Lower leg skin (tissue), 4 donors: Measurements from ENCODE around the gene ZBTB32. TPM values are rescaled to one million over a fixed set of nuclear protein-coding genes. Genes with fewer than 3 reads are reported as not detected.

ENCODE experiments used
- DNase-seq, 2 donors: peaks; one replicate each; pipeline ENCODE4 v3.0.0-alpha.2; 2019; ENCODE audit warnings: low spot score in 2 of 2
- H3K4me3 ChIP-seq: fragments of 200-600 bp; sonication (generic); 2 replicates; pipeline ENCODE4 v1.5.1; 2017; ENCODE audit warnings: mild to moderate bottlenecking, low read depth; ENCODE audit not compliant: poor library complexity, severe bottlenecking
- POLR2A ChIP-seq, 2 donors: fragments of 450-650 bp; IDR thresholded peaks; one replicate each; pipeline ENCODE4 v1.6.1; 2016 to 2017; ENCODE audit warnings: antibody characterized with exemption in 2 of 2, mild to moderate bottlenecking in 1 of 2, moderate library complexity in 1 of 2
- WGBS, 2 donors: methylation state at CpG; one replicate each; pipeline ENCODE4 v1.1.5; 2018; 5-methylcytosine and 5-hydroxymethylcytosine counted together
- intact Hi-C: fragments of 100-400 bp; cut with DNase I; formaldehyde crosslinking; loops from one replicate; pipeline ENCODE4 v1.15.0; 2023; ENCODE audit warnings: low total_unique reads
- total RNA-seq, 4 donors: library from RNA; depleted of rRNA; stranded (reverse); fragments of >200 nt; gene quantifications; one replicate each; pipeline ENCODE4 v1.1.0, GENCODE V29; 2016
- TF ChIP-seq, protein P1 (sequence below), 3 donors: fragments of 450-650 bp; IDR thresholded peaks; one replicate each; pipeline ENCODE4 v1.5.1; 2016; ENCODE audit warnings: antibody characterized with exemption in 3 of 3, mild to moderate bottlenecking in 3 of 3, moderate library complexity in 2 of 3

Gene ZBTB32
- total RNA-seq, 4 donors from 2014 or later = not detected

DNA sequence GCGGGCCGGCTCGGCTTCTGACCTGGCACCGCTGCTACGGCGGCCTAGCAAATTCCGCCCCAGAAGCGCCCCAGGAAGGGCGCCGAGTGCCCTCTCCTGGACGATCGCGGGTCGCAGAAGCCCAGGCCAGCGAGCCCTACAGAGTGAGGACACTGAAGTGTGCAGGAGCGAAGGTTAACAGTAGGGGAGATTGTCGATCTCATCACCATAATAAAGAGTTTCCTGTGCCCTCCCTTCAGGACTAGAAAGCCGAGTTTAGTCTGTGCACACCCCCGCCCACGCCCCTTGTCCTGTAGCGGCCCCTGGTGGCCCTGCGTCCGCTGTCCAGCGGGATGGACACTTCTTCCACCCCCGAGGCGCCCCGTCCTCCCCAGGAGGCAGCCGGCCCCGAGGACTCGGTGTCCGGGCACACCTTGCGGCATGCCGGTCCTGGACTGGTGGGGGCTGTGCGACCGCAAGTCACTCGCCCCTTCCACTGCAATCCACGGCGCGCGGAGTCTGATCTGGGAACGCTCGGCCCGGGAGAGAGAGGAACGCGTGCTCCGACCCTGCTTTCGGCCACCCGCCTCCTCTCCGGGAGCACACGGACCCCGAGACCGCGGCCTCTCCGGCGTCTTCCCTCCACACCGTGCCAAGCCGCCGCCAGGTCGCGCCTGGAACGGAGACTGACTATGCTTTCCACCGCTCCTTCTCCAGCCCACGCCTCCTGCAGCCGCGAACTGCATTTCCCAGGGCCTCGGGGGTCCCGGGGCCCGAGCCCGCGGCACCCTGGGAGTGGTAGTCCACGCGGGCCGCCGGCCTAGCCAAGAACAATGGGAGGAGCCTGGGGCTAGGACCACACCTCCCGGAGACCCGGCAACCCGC is 12.7 kb downstream of the ZBTB32 start:
- TF ChIP-seq, protein P1, sequence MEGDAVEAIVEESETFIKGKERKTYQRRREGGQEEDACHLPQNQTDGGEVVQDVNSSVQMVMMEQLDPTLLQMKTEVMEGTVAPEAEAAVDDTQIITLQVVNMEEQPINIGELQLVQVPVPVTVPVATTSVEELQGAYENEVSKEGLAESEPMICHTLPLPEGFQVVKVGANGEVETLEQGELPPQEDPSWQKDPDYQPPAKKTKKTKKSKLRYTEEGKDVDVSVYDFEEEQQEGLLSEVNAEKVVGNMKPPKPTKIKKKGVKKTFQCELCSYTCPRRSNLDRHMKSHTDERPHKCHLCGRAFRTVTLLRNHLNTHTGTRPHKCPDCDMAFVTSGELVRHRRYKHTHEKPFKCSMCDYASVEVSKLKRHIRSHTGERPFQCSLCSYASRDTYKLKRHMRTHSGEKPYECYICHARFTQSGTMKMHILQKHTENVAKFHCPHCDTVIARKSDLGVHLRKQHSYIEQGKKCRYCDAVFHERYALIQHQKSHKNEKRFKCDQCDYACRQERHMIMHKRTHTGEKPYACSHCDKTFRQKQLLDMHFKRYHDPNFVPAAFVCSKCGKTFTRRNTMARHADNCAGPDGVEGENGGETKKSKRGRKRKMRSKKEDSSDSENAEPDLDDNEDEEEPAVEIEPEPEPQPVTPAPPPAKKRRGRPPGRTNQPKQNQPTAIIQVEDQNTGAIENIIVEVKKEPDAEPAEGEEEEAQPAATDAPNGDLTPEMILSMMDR (IDR thresholded peaks at IDR 0.05) = peak in 1 of 3 donors; percentile 84
- no peak for TF ChIP-seq POLR2A (IDR thresholded peaks at IDR 0.05)
- DNase-seq = peak; percentile 92 to 99
- intact Hi-C loops = no loop called here
- peak overlapping the region; percentile 63 for H3K4me3 ChIP-seq
- WGBS, 2 donors = 0 to 1% methylated on average over 35 to 52 of the region's 77 CpGs

DNA sequence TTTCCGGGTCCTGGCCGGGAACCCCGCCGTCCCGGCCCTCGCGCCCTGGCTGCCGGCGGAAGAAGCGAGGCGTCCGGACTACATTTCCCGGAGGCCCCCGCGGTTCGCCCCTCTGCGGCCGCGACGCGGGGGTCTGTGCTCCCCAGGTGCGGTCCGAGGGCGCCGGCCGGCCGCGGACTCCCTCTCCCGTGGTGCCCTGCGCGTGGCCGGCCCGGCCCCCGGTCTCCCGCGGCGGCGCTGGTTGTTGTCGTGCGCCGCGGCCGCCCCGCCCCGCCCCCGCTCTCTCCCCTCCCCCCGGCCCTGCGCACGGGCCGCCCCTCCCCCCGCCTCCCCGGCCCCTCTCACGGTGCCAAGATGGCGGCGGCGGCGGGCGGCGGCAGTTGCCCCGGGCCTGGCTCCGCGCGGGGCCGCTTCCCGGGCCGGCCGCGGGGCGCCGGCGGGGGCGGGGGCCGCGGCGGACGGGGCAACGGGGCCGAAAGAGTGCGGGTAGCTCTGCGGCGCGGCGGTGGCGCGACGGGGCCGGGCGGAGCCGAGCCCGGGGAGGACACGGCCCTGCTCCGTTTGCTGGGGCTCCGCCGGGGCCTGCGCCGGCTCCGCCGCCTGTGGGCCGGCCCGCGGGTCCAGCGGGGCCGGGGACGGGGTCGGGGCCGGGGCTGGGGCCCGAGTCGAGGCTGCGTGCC is 13.4 kb downstream of the ZBTB32 start, which contains the start of gene KMT2B:
Gene KMT2B, plus strand, starts transcription at position 339 of the 680 bp plus-strand sequence. Its CDS starts 16 bp downstream, at position 355.
- 1% methylated on average over 30 to 43 of the region's 109 CpGs for WGBS, 2 donors
- no peak for DNase-seq
- TF ChIP-seq, protein P1 (IDR thresholded peaks at IDR 0.05) = no peak
- TF ChIP-seq POLR2A (IDR thresholded peaks at IDR 0.05) = no peak
- peak within 1 kb of the TSS; percentile 67 for H3K4me3 ChIP-seq
- intact Hi-C loops = no loop called here

DNA sequence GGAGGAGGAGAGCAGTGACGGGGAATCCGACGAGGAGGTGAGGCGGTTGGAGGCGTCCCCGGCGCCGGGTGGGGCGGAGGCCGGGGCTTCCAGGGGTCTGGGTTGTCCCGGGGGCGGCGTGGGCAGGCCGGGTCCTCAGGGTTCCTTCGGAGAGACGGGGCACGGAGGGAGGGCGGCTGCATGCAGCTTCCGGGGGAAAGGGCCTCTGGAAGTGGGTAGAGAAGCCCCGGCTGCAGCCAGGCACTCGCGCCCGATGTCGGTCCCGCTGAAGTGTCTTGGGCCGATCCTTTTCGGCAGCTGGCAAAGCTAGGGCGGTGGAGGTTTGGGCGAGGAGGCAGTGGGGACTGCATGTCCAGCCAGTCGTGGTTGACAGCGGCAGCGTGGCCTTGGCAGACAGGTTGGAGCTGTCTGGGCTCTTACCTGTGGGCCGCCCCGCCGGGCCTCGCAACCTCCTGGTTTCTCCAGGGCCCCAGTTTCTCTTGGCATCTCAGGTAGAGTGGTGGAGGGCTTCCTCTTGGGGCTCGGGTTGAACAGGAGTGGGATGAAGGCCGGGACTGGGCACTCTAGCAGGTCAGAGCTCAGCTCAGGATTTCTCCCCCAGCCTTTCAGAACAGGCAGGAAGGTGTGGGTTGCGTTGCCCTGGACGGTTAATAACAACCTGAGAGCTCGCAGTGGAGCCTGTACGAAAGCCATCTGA is 14.1 kb downstream of the ZBTB32 start:
- no peak for DNase-seq

DNA sequence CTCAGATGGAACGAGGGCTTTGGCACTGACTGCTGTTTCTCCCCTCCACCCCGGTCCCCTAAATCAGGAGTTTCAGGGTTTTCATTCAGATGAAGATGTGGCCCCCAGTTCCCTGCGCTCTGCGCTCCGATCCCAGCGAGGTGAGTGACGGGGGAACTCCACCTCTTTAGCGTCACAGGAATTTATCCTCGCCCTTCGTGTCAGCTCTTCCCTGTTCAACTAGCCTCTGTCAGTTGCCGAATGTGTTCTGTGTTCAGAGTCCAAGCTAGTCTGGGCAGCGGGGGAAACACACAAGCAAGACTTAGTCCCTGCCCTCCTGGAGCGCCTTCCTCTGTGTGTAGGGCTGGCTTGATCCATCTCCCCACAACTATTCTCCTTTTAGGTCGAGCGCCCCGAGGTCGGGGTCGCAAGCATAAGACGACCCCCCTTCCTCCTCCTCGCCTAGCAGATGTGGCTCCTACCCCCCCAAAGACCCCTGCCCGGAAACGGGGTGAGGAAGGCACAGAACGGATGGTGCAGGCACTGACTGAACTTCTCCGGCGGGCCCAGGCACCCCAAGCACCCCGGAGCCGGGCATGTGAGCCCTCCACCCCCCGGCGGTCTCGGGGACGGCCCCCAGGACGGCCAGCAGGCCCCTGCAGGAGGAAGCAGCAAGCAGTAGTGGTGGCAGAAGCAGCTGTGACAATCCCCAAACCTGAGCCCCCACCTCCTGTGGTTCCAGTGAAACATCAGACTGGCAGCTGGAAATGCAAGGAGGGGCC is 15.2 kb downstream of the ZBTB32 start:
- no peak for DNase-seq
- intact Hi-C loops = no loop called here
- WGBS, 2 donors = 88% methylated on average over 32 of the region's 32 CpGs
- no peak for TF ChIP-seq POLR2A (IDR thresholded peaks at IDR 0.05)
- TF ChIP-seq, protein P1 (IDR thresholded peaks at IDR 0.05) = no peak
- H3K4me3 ChIP-seq = no peak overlapping the region

More for the DNA sequence above, 14.1 kb downstream of the ZBTB32 start:
- peak overlapping the region; percentile 67 for H3K4me3 ChIP-seq
- WGBS, 2 donors = 2% methylated on average over 31 to 37 of the region's 42 CpGs
- intact Hi-C loops = no loop called here
- TF ChIP-seq POLR2A (IDR thresholded peaks at IDR 0.05) = no peak
- TF ChIP-seq, protein P1 (IDR thresholded peaks at IDR 0.05) = no peak

DNA sequence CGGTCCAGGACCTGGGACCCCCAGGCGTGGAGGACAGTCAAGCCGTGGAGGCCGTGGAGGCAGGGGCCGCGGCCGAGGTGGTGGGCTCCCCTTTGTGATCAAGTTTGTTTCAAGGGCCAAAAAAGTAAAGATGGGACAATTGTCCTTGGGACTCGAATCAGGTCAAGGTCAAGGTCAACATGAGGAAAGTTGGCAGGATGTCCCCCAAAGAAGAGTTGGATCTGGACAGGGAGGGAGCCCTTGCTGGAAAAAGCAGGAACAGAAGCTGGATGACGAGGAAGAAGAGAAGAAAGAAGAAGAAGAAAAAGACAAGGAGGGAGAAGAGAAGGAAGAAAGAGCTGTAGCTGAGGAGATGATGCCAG is 15.8 kb downstream of the ZBTB32 start:
- 88% methylated on average over 9 of the region's 9 CpGs for WGBS, 2 donors

More for the DNA sequence above, 15.8 kb downstream of the ZBTB32 start:
- no peak for DNase-seq
- no peak overlapping the region for H3K4me3 ChIP-seq
- TF ChIP-seq, protein P1 (IDR thresholded peaks at IDR 0.05) = no peak
- TF ChIP-seq POLR2A (IDR thresholded peaks at IDR 0.05) = no peak
- intact Hi-C loops = no loop called here
